DND-41 (cell line): ENCODE measurements around the gene MARCHF2.

Experiments
- EZH2 ChIP-seq: IDR thresholded peaks from 3 replicates; pipeline ENCODE4 v1.6.1; 2012; ENCODE audit warnings: borderline replicate concordance, low read depth, mild to moderate bottlenecking, moderate library complexity, low read length, inconsistent platforms; ENCODE audit not compliant: severe bottlenecking
- TF ChIP-seq, protein P1 (sequence below): IDR thresholded peaks from 2 replicates; pipeline ENCODE4 v1.5.1; 2012; ENCODE audit warnings: borderline replicate concordance, low read length, moderate library complexity, mild to moderate bottlenecking; ENCODE audit not compliant: poor library complexity, severe bottlenecking; ENCODE audit errors: extremely low read depth

DNA sequence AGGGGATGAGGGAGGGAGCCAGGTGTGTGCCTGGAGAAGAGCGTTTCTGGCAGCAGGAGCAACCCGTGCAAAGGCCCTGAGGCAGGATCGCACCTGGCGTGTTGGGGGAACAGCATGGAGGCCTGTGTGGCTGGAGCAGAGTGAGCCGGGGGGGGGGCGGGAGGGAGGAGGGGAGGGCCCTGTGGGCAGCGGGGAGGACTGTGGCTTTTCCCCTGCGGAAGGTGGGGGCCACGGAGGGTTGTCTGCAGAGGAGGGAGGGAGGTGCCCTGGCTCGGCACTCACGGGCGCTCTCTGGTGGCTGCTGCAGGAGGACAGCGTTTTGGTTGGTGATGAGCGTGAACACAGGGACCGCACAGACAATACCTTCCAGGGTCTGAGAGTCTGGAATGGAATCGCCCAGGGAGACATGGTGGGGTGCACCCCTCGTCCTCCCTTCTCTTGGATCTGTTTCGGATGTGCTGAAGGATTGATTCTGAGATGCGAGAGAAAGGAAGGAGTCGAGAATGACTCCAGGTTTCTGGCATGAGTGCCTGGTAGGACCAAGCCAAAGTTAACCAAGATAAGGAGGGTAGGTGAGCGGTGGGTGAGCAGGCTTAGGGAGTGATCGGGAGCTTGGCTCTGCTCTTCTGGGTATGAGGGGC, 16.4 kb upstream of the MARCHF2 start:
- TF ChIP-seq, protein P1, sequence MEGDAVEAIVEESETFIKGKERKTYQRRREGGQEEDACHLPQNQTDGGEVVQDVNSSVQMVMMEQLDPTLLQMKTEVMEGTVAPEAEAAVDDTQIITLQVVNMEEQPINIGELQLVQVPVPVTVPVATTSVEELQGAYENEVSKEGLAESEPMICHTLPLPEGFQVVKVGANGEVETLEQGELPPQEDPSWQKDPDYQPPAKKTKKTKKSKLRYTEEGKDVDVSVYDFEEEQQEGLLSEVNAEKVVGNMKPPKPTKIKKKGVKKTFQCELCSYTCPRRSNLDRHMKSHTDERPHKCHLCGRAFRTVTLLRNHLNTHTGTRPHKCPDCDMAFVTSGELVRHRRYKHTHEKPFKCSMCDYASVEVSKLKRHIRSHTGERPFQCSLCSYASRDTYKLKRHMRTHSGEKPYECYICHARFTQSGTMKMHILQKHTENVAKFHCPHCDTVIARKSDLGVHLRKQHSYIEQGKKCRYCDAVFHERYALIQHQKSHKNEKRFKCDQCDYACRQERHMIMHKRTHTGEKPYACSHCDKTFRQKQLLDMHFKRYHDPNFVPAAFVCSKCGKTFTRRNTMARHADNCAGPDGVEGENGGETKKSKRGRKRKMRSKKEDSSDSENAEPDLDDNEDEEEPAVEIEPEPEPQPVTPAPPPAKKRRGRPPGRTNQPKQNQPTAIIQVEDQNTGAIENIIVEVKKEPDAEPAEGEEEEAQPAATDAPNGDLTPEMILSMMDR: peak; percentile 65
- TF ChIP-seq EZH2: no peak
